Vagina (tissue), 2 donors: ENCODE results near the gene SEMA3D. TPM values are rescaled to one million over a fixed set of nuclear protein-coding genes. Genes with fewer than 3 reads are reported as not detected.

Source experiments
- DNase-seq, 2 donors: peaks; one replicate each; pipeline ENCODE4 v3.0.0-alpha.2; 2017; ENCODE audit errors: extremely low spot score in 2 of 2
- H3K27ac ChIP-seq: fragments of 200-600 bp; sonication (generic); one replicate; pipeline ENCODE4 v1.5.1; 2019
- H3K27me3 ChIP-seq: fragments of 200-600 bp; sonication (generic); one replicate; pipeline ENCODE4 v1.5.1; 2019
- H3K36me3 ChIP-seq, 2 donors: fragments of 200-600 bp; sonication (generic); one replicate each; pipeline ENCODE4 v1.5.1; 2017 to 2019
- H3K4me1 ChIP-seq: fragments of 200-600 bp; sonication (generic); one replicate; pipeline ENCODE4 v1.5.1; 2019
- H3K4me3 ChIP-seq, 2 donors: fragments of 200-600 bp; sonication (generic); 1 replicate in 1 of 2; 2 replicates in 1 of 2; pipeline ENCODE4 v1.5.1; 2016 to 2019
- H3K9me3 ChIP-seq: fragments of 200-600 bp; sonication (generic); one replicate; pipeline ENCODE4 v1.5.1; 2019
- CTCF ChIP-seq, 3 experiments: fragments of 450-650 bp in 2 of 3; fragments of 200-600 bp in 1 of 3; sonication (generic) in 1 of 3; IDR thresholded peaks; one replicate each; pipeline ENCODE4 v1.5.1; 2017 to 2019; ENCODE audit warnings: antibody characterized with exemption in 3 of 3, mild to moderate bottlenecking in 2 of 3, moderate library complexity in 2 of 3
- POLR2A ChIP-seq, 2 donors: fragments of 450-650 bp; IDR thresholded peaks; one replicate each; pipeline ENCODE4 v1.6.1; 2017; ENCODE audit warnings: antibody characterized with exemption in 2 of 2, mild to moderate bottlenecking in 2 of 2, moderate library complexity in 2 of 2
- POLR2AphosphoS5 ChIP-seq, 2 donors: sonication (generic); formaldehyde crosslinking; IDR thresholded peaks; one replicate each; pipeline ENCODE4 v1.9.0; 2017; ENCODE audit warnings: antibody characterized with exemption in 2 of 2, mild to moderate bottlenecking in 2 of 2, low read depth in 1 of 2; ENCODE audit not compliant: insufficient read depth in 1 of 2
- intact Hi-C: fragments of 100-400 bp; cut with DNase I; formaldehyde crosslinking; loops from one replicate; pipeline ENCODE4 v1.15.1; 2023
- total RNA-seq: library from RNA; depleted of rRNA; stranded (reverse); fragments of >200 nt; gene quantifications from one replicate; pipeline ENCODE4 v1.2.3, GENCODE V29; 2016

SEMA3D gene
- total RNA-seq, 1 donor from 2014 or later: 2.2 TPM

GRCh38 chr7:85025312-85025756, 161.5 kb downstream of the SEMA3D start:
- Histone ChIP-seq H3K27me3 (no peaks in the 10 kb centered on the region), H3K27ac (no peak overlapping the region), H3K4me1 (no peaks in the 10 kb centered on the region), H3K36me3 (no peaks in the 10 kb centered on the region), H3K9me3 (no peaks in the 10 kb centered on the region), H3K4me3 (no peak overlapping the region)
- TF ChIP-seq POLR2AphosphoS5 (IDR thresholded peaks at IDR 0.05; ENCODE audit: insufficient read depth in 1 of 2, low read depth in 1 of 2) (no peak), CTCF (IDR thresholded peaks at IDR 0.05) (no peak), POLR2A (IDR thresholded peaks at IDR 0.05) (no peak)
- intact Hi-C loops: loop anchor here (5.0 kb wide), 1 partner anchor 1048 kb away; no protein-coding TSS in a partner anchor
- no peak for DNase-seq

GRCh38 chr7:85023916-85024315, 162.9 kb downstream of the SEMA3D start:
- Histone ChIP-seq H3K9me3 (no peaks in the 10 kb centered on the region), H3K4me1 (no peaks in the 10 kb centered on the region)
- intact Hi-C loops: no loop called here

GRCh38 chr7:85023066-85023712, 163.7 kb downstream of the SEMA3D start:
- H3K9me3 ChIP-seq: no peaks in the 10 kb centered on the region
- intact Hi-C loops: no loop called here
- DNase-seq: no peak
- TF ChIP-seq CTCF (IDR thresholded peaks at IDR 0.05): peak; percentile 36 to 54 (median 53)
- no peak for TF ChIP-seq POLR2A (IDR thresholded peaks at IDR 0.05)
- no peak for TF ChIP-seq POLR2AphosphoS5 (IDR thresholded peaks at IDR 0.05; ENCODE audit: insufficient read depth in 1 of 2, low read depth in 1 of 2)
- no peaks in the 10 kb centered on the region for H3K4me1 ChIP-seq
- no peak overlapping the region for H3K27ac ChIP-seq
- H3K27me3 ChIP-seq: no peaks in the 10 kb centered on the region
- H3K4me3 ChIP-seq: no peak overlapping the region
- H3K36me3 ChIP-seq: no peaks in the 10 kb centered on the region

More at GRCh38 chr7:85023916-85024315, 162.9 kb downstream of the SEMA3D start:
- no peak overlapping the region for H3K27ac ChIP-seq
- H3K36me3 ChIP-seq: no peaks in the 10 kb centered on the region
- TF ChIP-seq POLR2A (IDR thresholded peaks at IDR 0.05): no peak
- TF ChIP-seq CTCF (IDR thresholded peaks at IDR 0.05): no peak
- no peak for TF ChIP-seq POLR2AphosphoS5 (IDR thresholded peaks at IDR 0.05; ENCODE audit: insufficient read depth in 1 of 2, low read depth in 1 of 2)
- no peak overlapping the region for H3K4me3 ChIP-seq
- no peaks in the 10 kb centered on the region for H3K27me3 ChIP-seq
- no peak for DNase-seq

GRCh38 chr7:85022064-85022697, 164.7 kb downstream of the SEMA3D start:
- TF ChIP-seq POLR2AphosphoS5 (IDR thresholded peaks at IDR 0.05; ENCODE audit: insufficient read depth in 1 of 2, low read depth in 1 of 2): no peak
- intact Hi-C loops: no loop called here
- no peak overlapping the region for H3K27ac ChIP-seq
- H3K4me3 ChIP-seq: no peak overlapping the region
- H3K27me3 ChIP-seq: no peaks in the 10 kb centered on the region
- no peaks in the 10 kb centered on the region for H3K4me1 ChIP-seq
- no peaks in the 10 kb centered on the region for H3K36me3 ChIP-seq
- no peaks in the 10 kb centered on the region for H3K9me3 ChIP-seq
- DNase-seq: no peak

GRCh38 chr7:85021101-85021704, 165.7 kb downstream of the SEMA3D start:
- no peak for TF ChIP-seq POLR2AphosphoS5 (IDR thresholded peaks at IDR 0.05; ENCODE audit: insufficient read depth in 1 of 2, low read depth in 1 of 2)
- no peak for TF ChIP-seq POLR2A (IDR thresholded peaks at IDR 0.05)
- TF ChIP-seq CTCF (IDR thresholded peaks at IDR 0.05): no peak
- Histone ChIP-seq H3K4me1 (no peaks in the 10 kb centered on the region), H3K27ac (no peak overlapping the region), H3K9me3 (no peaks in the 10 kb centered on the region), H3K4me3 (no peak overlapping the region), H3K36me3 (no peaks in the 10 kb centered on the region), H3K27me3 (no peaks in the 10 kb centered on the region)
- no peak for DNase-seq
- intact Hi-C loops: no loop called here
